HepG2 (cell line): ENCODE results near the gene GTPBP6. TPM values are rescaled to one million over a fixed set of nuclear protein-coding genes. Genes with fewer than 3 reads are reported as not detected.

ENCODE experiments used
- FOSL2 ChIP-seq: sonication (generic); formaldehyde crosslinking; IDR thresholded peaks from 2 replicates; pipeline ENCODE4 v1.4.0; 2020; ENCODE audit warnings: missing genetic modification reagents
- HDAC2 ChIP-seq: sonication (generic); formaldehyde crosslinking; IDR thresholded peaks from 2 replicates; pipeline ENCODE4 v1.4.0; 2020; ENCODE audit warnings: missing genetic modification reagents
- HMG20A ChIP-seq: IDR thresholded peaks from 2 replicates; pipeline ENCODE4 v1.6.1; 2016; ENCODE audit warnings: borderline replicate concordance
- HNF1A ChIP-seq, 2 experiments: sonication (generic) in 1 of 2; formaldehyde crosslinking in 1 of 2; IDR thresholded peaks; 2 replicates each; pipeline versions ENCODE4 v1.4.0 to v1.6.1; 2016 to 2020; ENCODE audit warnings: borderline replicate concordance in 1 of 2, low read depth in 1 of 2, mild to moderate bottlenecking in 1 of 2, missing genetic modification reagents in 1 of 2
- SETDB1 ChIP-seq: sonication (generic); formaldehyde crosslinking; IDR thresholded peaks from 2 replicates; pipeline ENCODE4 v1.5.1; 2020; ENCODE audit warnings: missing genetic modification reagents, mild to moderate bottlenecking, borderline replicate concordance
- ZBED4 ChIP-seq: sonication (generic); formaldehyde crosslinking; IDR thresholded peaks from 2 replicates; pipeline ENCODE4 v1.4.0; 2020; ENCODE audit warnings: missing genetic modification reagents, borderline replicate concordance
- ZNF160 ChIP-seq: sonication (generic); formaldehyde crosslinking; IDR thresholded peaks from 2 replicates; pipeline ENCODE4 v1.8.0; 2022; ENCODE audit warnings: mild to moderate bottlenecking, inconsistent platforms, missing genetic modification reagents
- ZNF770 ChIP-seq: sonication (generic); formaldehyde crosslinking; IDR thresholded peaks from 2 replicates; pipeline ENCODE4 v1.5.0; 2020; ENCODE audit warnings: mild to moderate bottlenecking, missing genetic modification reagents
- polyA plus RNA-seq, 8 experiments: library from polyadenylated mRNA; depleted of rRNA in 3 of 8; stranded (reverse) in 7 of 8; unstranded in 1 of 8; fragments of >200 nt; fragmentation: Illumina TruSeq in 4 of 8; extraction: Trizol in 4 of 8; gene quantifications; 2 replicates each; pipeline versions ENCODE4 v1.2.1 to v1.2.3, GENCODE V29; 2011 to 2016; ENCODE audit warnings: low read depth in 4 of 8, missing spikeins in 1 of 8, mixed read lengths in 1 of 8; ENCODE audit not compliant: insufficient read depth in 1 of 8
- total RNA-seq, 5 experiments: library from RNA; depleted of rRNA; stranded (reverse); fragments of >200 nt; fragmentation: Illumina TruSeq; extraction: Trizol; gene quantifications; 2 replicates each; pipeline ENCODE4 v1.2.3, GENCODE V29; 2016; ENCODE audit warnings: low read depth in 1 of 5
- TF ChIP-seq, protein P1 (sequence below): sonication (generic); formaldehyde crosslinking; IDR thresholded peaks from 2 replicates; pipeline ENCODE4 v1.5.1; 2020; ENCODE audit warnings: mild to moderate bottlenecking, moderate library complexity, missing genetic modification reagents
- TF ChIP-seq, protein P2 (sequence below): sonication (generic); formaldehyde crosslinking; IDR thresholded peaks from 2 replicates; pipeline ENCODE4 v1.4.0; 2020; ENCODE audit warnings: missing genetic modification reagents
- TF ChIP-seq, protein P3 (sequence below): sonication (generic); formaldehyde crosslinking; IDR thresholded peaks from 2 replicates; pipeline ENCODE4 v1.5.0; 2020; ENCODE audit warnings: mild to moderate bottlenecking, missing genetic modification reagents

GTPBP6 gene
- total and polyA plus RNA-seq, 2 of the 13 experiments (the other 11 are each of a cell fraction or from before 2014, with no cell fraction given): 20.2 to 39.6 TPM

- no peak for TF ChIP-seq ZBED4 (CRISPR knock-in tag)
- TF ChIP-seq, protein P1, sequence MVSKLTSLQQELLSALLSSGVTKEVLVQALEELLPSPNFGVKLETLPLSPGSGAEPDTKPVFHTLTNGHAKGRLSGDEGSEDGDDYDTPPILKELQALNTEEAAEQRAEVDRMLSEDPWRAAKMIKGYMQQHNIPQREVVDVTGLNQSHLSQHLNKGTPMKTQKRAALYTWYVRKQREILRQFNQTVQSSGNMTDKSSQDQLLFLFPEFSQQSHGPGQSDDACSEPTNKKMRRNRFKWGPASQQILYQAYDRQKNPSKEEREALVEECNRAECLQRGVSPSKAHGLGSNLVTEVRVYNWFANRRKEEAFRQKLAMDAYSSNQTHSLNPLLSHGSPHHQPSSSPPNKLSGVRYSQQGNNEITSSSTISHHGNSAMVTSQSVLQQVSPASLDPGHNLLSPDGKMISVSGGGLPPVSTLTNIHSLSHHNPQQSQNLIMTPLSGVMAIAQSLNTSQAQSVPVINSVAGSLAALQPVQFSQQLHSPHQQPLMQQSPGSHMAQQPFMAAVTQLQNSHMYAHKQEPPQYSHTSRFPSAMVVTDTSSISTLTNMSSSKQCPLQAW (CRISPR knock-in tag): peak; percentile 74
- TF ChIP-seq, protein P2, sequence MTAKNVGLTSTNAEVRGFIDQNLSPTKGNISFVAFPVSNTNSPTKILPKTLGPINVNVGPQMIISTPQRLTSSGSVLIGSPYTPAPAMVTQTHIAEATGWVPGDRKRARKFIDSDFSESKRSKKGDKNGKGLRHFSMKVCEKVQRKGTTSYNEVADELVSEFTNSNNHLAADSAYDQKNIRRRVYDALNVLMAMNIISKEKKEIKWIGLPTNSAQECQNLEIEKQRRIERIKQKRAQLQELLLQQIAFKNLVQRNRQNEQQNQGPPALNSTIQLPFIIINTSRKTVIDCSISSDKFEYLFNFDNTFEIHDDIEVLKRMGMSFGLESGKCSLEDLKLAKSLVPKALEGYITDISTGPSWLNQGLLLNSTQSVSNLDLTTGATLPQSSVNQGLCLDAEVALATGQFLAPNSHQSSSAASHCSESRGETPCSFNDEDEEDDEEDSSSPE (CRISPR knock-in tag): peak; percentile 53; the same call in 1 of the 2 replicates
- TF ChIP-seq HMG20A: peak; percentile 23; the same call in 1 of the 2 replicates
- no peak for TF ChIP-seq HNF1A (IDR thresholded peaks at IDR 0.05; ENCODE audit: low read depth)
- peak; percentile 37; the same call in 1 of the 2 replicates for TF ChIP-seq HNF1A (CRISPR knock-in tag; IDR thresholded peaks at IDR 0.05; ENCODE audit: borderline replicate concordance)
- TF ChIP-seq ZNF160: 0 out of 2 replicates have a peak, but pooled peaks have one; percentile 12
- TF ChIP-seq FOSL2 (CRISPR knock-in tag): no peak; the same call in 1 of the 2 replicates
- TF ChIP-seq, protein P3, sequence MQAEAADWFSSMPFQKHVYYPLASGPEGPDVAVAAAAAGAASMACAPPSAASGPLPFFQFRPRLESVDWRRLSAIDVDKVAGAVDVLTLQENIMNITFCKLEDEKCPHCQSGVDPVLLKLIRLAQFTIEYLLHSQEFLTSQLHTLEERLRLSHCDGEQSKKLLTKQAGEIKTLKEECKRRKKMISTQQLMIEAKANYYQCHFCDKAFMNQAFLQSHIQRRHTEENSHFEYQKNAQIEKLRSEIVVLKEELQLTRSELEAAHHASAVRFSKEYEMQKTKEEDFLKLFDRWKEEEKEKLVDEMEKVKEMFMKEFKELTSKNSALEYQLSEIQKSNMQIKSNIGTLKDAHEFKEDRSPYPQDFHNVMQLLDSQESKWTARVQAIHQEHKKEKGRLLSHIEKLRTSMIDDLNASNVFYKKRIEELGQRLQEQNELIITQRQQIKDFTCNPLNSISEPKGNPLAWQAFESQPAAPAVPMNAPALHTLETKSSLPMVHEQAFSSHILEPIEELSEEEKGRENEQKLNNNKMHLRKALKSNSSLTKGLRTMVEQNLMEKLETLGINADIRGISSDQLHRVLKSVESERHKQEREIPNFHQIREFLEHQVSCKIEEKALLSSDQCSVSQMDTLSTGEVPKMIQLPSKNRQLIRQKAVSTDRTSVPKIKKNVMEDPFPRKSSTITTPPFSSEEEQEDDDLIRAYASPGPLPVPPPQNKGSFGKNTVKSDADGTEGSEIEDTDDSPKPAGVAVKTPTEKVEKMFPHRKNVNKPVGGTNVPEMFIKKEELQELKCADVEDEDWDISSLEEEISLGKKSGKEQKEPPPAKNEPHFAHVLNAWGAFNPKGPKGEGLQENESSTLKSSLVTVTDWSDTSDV (CRISPR knock-in tag): no peak
- peak; percentile 56 for TF ChIP-seq ZNF770 (CRISPR knock-in tag)
- TF ChIP-seq HDAC2 (CRISPR knock-in tag): peak; percentile 65
- TF ChIP-seq SETDB1 (CRISPR knock-in tag): no peak
Measured at GRCh38 chrX:274904-275475, 43.6 kb downstream of the GTPBP6 start (continued).
